Activated CD8-positive, alpha-beta T cell treated with anti-CD3 and anti-CD28 coated beads, Interleukin-2, amount 10 ng/mL, durations not matched to agents 7 days and 5 days (primary cell): Measurements from ENCODE around the gene RBM28. TPM values are rescaled to one million over a fixed set of nuclear protein-coding genes. Genes with fewer than 3 reads are reported as not detected.
A peak's percentile ranks its signal among the peaks of the same experiment; 100 is the strongest.

Experiments
- ATAC-seq: fragments of 150-1000 bp; cut with Tn5 transposase; one replicate; pipeline ENCODE4 v1.10.0; 2021; ENCODE audit warnings: moderate library complexity
- CTCF ChIA-PET: fragments of 350-600 bp; sonication (Branson Sonifier 250); formaldehyde crosslinking; loops from one replicate; lab custom pipeline; 2021; ENCODE audit warnings: antibody characterized with exemption; lab: Charles Lee
- POLR2A ChIA-PET: fragments of 350-600 bp; sonication (Branson Sonifier 250); formaldehyde crosslinking; loops from one replicate; lab custom pipeline; 2021; ENCODE audit warnings: antibody characterized with exemption; lab: Charles Lee
- DNase-seq: peaks from one replicate; pipeline ENCODE4 v3.0.0-alpha.2; 2020
- H3K27ac Mint-ChIP-seq: one replicate; pipeline ENCODE4 v1.8.0; 2021; ENCODE audit warnings: mild to moderate bottlenecking, mixed read lengths
- H3K27me3 Mint-ChIP-seq: one replicate; pipeline ENCODE4 v1.8.0; 2021; ENCODE audit warnings: low read depth, mixed read lengths
- H3K36me3 Mint-ChIP-seq: one replicate; pipeline ENCODE4 v1.8.0; 2021; ENCODE audit warnings: low read depth, mixed read lengths
- H3K4me1 Mint-ChIP-seq: one replicate; pipeline ENCODE4 v1.8.0; 2021; ENCODE audit warnings: low read depth, mixed read lengths
- H3K4me3 Mint-ChIP-seq: one replicate; pipeline ENCODE4 v1.8.0; 2021; ENCODE audit warnings: mild to moderate bottlenecking, mixed read lengths
- H3K9me3 Mint-ChIP-seq: one replicate; pipeline ENCODE4 v1.8.0; 2022; ENCODE audit warnings: mixed read lengths; ENCODE audit not compliant: insufficient read depth
- total RNA-seq, 2 experiments: library from RNA; stranded (reverse); gene quantifications; one replicate each; pipeline ENCODE4 v1.2.3, GENCODE V29; 2021

Gene RBM28
- total RNA-seq, 2 experiments from 2014 or later = 40.4 to 43.3 TPM

- ATAC-seq (no peak), DNase-seq (no peak)
- H3K36me3 Mint-ChIP-seq = no peaks in the 10 kb centered on the region
- H3K4me3 Mint-ChIP-seq = no peak overlapping the region
- ChIA-PET CTCF (interaction anchor here (1.8 to 2.9 kb wide), 3 partner anchors 9 to 69 kb away, joined by 3 to 14 read pairs (median 10); no protein-coding TSS in a partner anchor), POLR2A (no interaction called here)
- H3K27me3 Mint-ChIP-seq = peaks cover 44% of the 10 kb centered on the region
- no peaks in the 10 kb centered on the region for H3K9me3 Mint-ChIP-seq
- no peak overlapping the region for H3K27ac Mint-ChIP-seq
- peaks cover 12% of the 10 kb centered on the region for H3K4me1 Mint-ChIP-seq
Measured at GRCh38 chr7:128356546-128357216, 13.0 kb upstream of the RBM28 start.

GRCh38 chr7:128353610-128354009 is 9.9 kb upstream of the RBM28 start:
- Mint-ChIP-seq H3K9me3 (no peaks in the 10 kb centered on the region), H3K27ac (no peak overlapping the region), H3K36me3 (no peaks in the 10 kb centered on the region), H3K4me3 (no peak overlapping the region), H3K4me1 (peaks cover 7% of the 10 kb centered on the region), H3K27me3 (peaks cover 45% of the 10 kb centered on the region)
- no peak for DNase-seq
- ATAC-seq = no peak
- ChIA-PET CTCF (interaction anchor here (1.1 to 1.5 kb wide), 3 partner anchors 9 to 72 kb away, joined by 3 to 6 read pairs (median 6); partner anchors contain the start of gene RBM28), POLR2A (no interaction called here)

- DNase-seq = no peak
- Mint-ChIP-seq H3K9me3 (no peaks in the 10 kb centered on the region), H3K4me1 (peaks cover 7% of the 10 kb centered on the region), H3K27me3 (peaks cover 47% of the 10 kb centered on the region), H3K4me3 (no peak overlapping the region), H3K27ac (no peak overlapping the region), H3K36me3 (no peaks in the 10 kb centered on the region)
- ATAC-seq = no peak
- ChIA-PET POLR2A (no interaction called here), CTCF (interaction anchor here (1.1 to 1.3 kb wide), 2 partner anchors 9 to 72 kb away, joined by 6 read pairs; partner anchors contain the start of gene RBM28)
Measured at GRCh38 chr7:128353189-128353588, 9.5 kb upstream of the RBM28 start.

- peaks cover 7% of the 10 kb centered on the region for H3K4me1 Mint-ChIP-seq
- ChIA-PET POLR2A (no interaction called here), CTCF (interaction anchor here (1.1 to 1.3 kb wide), 2 partner anchors 8 to 73 kb away, joined by 6 read pairs; partner anchors contain the start of gene RBM28)
- no peak overlapping the region for H3K4me3 Mint-ChIP-seq
- ATAC-seq (no peak), DNase-seq (no peak)
- no peaks in the 10 kb centered on the region for H3K9me3 Mint-ChIP-seq
- no peak overlapping the region for H3K27ac Mint-ChIP-seq
- peaks cover 50% of the 10 kb centered on the region for H3K27me3 Mint-ChIP-seq
- H3K36me3 Mint-ChIP-seq = no peaks in the 10 kb centered on the region
Measured at GRCh38 chr7:128352636-128353035, 8.9 kb upstream of the RBM28 start.

GRCh38 chr7:128352153-128352537 is 8.4 kb upstream of the RBM28 start:
- POLR2A ChIA-PET = no interaction called here

GRCh38 chr7:128351296-128352152 is 7.8 kb upstream of the RBM28 start:
- DNase-seq = no peak
- H3K4me3 Mint-ChIP-seq = no peak overlapping the region

More at GRCh38 chr7:128352153-128352537, 8.4 kb upstream of the RBM28 start:
- Mint-ChIP-seq H3K9me3 (no peaks in the 10 kb centered on the region), H3K4me3 (no peak overlapping the region), H3K4me1 (peaks cover 7% of the 10 kb centered on the region), H3K27ac (no peak overlapping the region), H3K27me3 (peaks cover 53% of the 10 kb centered on the region), H3K36me3 (no peaks in the 10 kb centered on the region)
- DNase-seq = no peak
- CTCF ChIA-PET = no interaction called here
- peak; percentile 18 for ATAC-seq

GRCh38 chr7:128350708-128351295 is 7.1 kb upstream of the RBM28 start:
- ATAC-seq (no peak), DNase-seq (no peak)
- Mint-ChIP-seq H3K9me3 (no peaks in the 10 kb centered on the region), H3K27ac (no peak overlapping the region), H3K27me3 (peaks cover 51% of the 10 kb centered on the region), H3K36me3 (no peaks in the 10 kb centered on the region), H3K4me1 (peaks cover 5% of the 10 kb centered on the region), H3K4me3 (no peak overlapping the region)
- POLR2A ChIA-PET = no interaction called here
- CTCF ChIA-PET = interaction anchor here (0.7 to 8.8 kb wide), 3 partner anchors 26 to 76 kb away, joined by 3 to 258 read pairs (median 3); no protein-coding TSS in a partner anchor

More at GRCh38 chr7:128351296-128352152, 7.8 kb upstream of the RBM28 start:
- ChIA-PET POLR2A (no interaction called here), CTCF (interaction anchor here (0.7 to 8.8 kb wide), 3 partner anchors 25 to 76 kb away, joined by 3 to 258 read pairs (median 3); no protein-coding TSS in a partner anchor)
- H3K4me1 Mint-ChIP-seq = peaks cover 7% of the 10 kb centered on the region
- H3K36me3 Mint-ChIP-seq = no peaks in the 10 kb centered on the region
- peaks cover 51% of the 10 kb centered on the region for H3K27me3 Mint-ChIP-seq
- peak; percentile 45 for ATAC-seq
- no peaks in the 10 kb centered on the region for H3K9me3 Mint-ChIP-seq
- H3K27ac Mint-ChIP-seq = no peak overlapping the region

GRCh38 chr7:128349466-128349825 is 5.7 kb upstream of the RBM28 start:
- no peaks in the 10 kb centered on the region for H3K4me1 Mint-ChIP-seq
- H3K36me3 Mint-ChIP-seq = no peaks in the 10 kb centered on the region
- no peak overlapping the region for H3K27ac Mint-ChIP-seq
- peaks cover 45% of the 10 kb centered on the region for H3K27me3 Mint-ChIP-seq
- no peaks in the 10 kb centered on the region for H3K9me3 Mint-ChIP-seq
- no peak for DNase-seq
- ATAC-seq = no peak
- no peak overlapping the region for H3K4me3 Mint-ChIP-seq
- POLR2A ChIA-PET = no interaction called here
- CTCF ChIA-PET = interaction anchor here (3.5 to 8.8 kb wide), 2 partner anchors 36 to 77 kb away, joined by 48 to 258 read pairs; no protein-coding TSS in a partner anchor

- Mint-ChIP-seq H3K27ac (no peak overlapping the region), H3K27me3 (peaks cover 29% of the 10 kb centered on the region), H3K36me3 (no peaks in the 10 kb centered on the region), H3K4me1 (peaks cover 9% of the 10 kb centered on the region), H3K4me3 (no peak overlapping the region), H3K9me3 (no peaks in the 10 kb centered on the region)
- ChIA-PET CTCF (interaction anchor here (0.6 to 8.8 kb wide), 26 partner anchors 8 to 113 kb away, joined by 3 to 258 read pairs (median 4); partner anchors contain the start of gene HILPDA), POLR2A (interaction anchor here (0.9 to 1.4 kb wide), 4 partner anchors 10 to 110 kb away, joined by 3 to 4 read pairs (median 4); no protein-coding TSS in a partner anchor)
- peak; percentile 58 for DNase-seq
- ATAC-seq = no peak
Measured at GRCh38 chr7:128347647-128348097, 4.0 kb upstream of the RBM28 start.

GRCh38 chr7:128344431-128344774 is 695 bp upstream of the RBM28 start:
- CTCF ChIA-PET = interaction anchor here (0.6 to 8.8 kb wide), 15 partner anchors 9 to 117 kb away, joined by 3 to 258 read pairs (median 6); no protein-coding TSS in a partner anchor

GRCh38 chr7:128341733-128342132 is 2.0 kb downstream of the RBM28 start:
- Mint-ChIP-seq H3K4me1 (peaks cover 23% of the 10 kb centered on the region), H3K4me3 (peak overlapping the region; percentile 91), H3K36me3 (peaks cover 12% of the 10 kb centered on the region), H3K27ac (no peak overlapping the region), H3K27me3 (no peaks in the 10 kb centered on the region), H3K9me3 (no peaks in the 10 kb centered on the region)
- ATAC-seq (no peak), DNase-seq (no peak)
- POLR2A ChIA-PET = no interaction called here
- CTCF ChIA-PET = interaction anchor here (1.1 to 1.3 kb wide), 2 partner anchors 21 to 46 kb away, joined by 6 read pairs; no protein-coding TSS in a partner anchor

More at GRCh38 chr7:128344431-128344774, 695 bp upstream of the RBM28 start:
- Mint-ChIP-seq H3K27me3 (peaks cover 18% of the 10 kb centered on the region), H3K4me3 (peak overlapping the region; percentile 65), H3K4me1 (peaks cover 23% of the 10 kb centered on the region), H3K27ac (no peak overlapping the region), H3K9me3 (no peaks in the 10 kb centered on the region), H3K36me3 (no peaks in the 10 kb centered on the region)
- ATAC-seq = no peak
- no peak for DNase-seq
- POLR2A ChIA-PET = interaction anchor here (0.6 to 1.1 kb wide), 2 partner anchors 15 to 75 kb away, joined by 3 to 4 read pairs; no protein-coding TSS in a partner anchor
